HG02870 (cell line): ENCODE data around the gene RAB18.
"Not testable (repeated sequence)": the region's sequence is repeated elsewhere in the genome, so short reads cannot be mapped to it uniquely, and the experiment has no call there.

Experiments used
- ATAC-seq: cut with Tn5 transposase; IDR thresholded peaks from one replicate; pipeline ENCODE4 v1.9.1; 2021; ENCODE audit warnings: mild to moderate bottlenecking, moderate library complexity; ENCODE audit not compliant: unreplicated experiment

RAB18 gene

GRCh38 chr10:27504808-27505460 is 830 bp downstream of the RAB18 start:
- ATAC-seq = no peak

GRCh38 chr10:27505537-27505936 is 1.4 kb downstream of the RAB18 start:
- not testable (repeated sequence) for ATAC-seq

GRCh38 chr10:27506280-27506679 is 2.2 kb downstream of the RAB18 start:
- ATAC-seq = no peak

GRCh38 chr10:27512548-27512947 is 8.4 kb downstream of the RAB18 start:
- ATAC-seq = no peak

GRCh38 chr10:27513451-27514191 is 9.5 kb downstream of the RAB18 start:
- ATAC-seq = no peak

GRCh38 chr10:27514243-27514642 is 10.1 kb downstream of the RAB18 start:
- no peak for ATAC-seq

- no peak for ATAC-seq
Measured at GRCh38 chr10:27518261-27518660, 14.2 kb downstream of the RAB18 start.

DNA sequence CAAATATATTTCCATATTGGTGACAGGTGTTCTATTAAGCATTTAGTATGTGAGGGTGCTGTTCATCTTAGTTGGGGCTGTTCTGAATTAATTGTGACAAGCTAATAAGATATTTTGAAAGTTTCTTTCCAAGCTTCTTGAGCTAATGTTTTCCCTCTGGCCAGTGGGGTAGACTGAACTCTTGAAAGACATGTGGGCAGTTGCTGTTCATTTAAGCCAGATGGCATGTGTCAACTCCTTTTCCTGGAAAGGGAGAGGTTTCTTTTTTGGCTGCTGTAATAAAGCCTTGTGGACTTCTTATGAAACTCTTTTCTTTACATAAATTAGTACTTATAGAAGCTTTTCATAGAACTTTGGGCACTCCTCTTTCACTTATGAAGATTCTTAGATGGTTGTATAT is 21.7 kb downstream of the RAB18 start:
- no peak for ATAC-seq

DNA sequence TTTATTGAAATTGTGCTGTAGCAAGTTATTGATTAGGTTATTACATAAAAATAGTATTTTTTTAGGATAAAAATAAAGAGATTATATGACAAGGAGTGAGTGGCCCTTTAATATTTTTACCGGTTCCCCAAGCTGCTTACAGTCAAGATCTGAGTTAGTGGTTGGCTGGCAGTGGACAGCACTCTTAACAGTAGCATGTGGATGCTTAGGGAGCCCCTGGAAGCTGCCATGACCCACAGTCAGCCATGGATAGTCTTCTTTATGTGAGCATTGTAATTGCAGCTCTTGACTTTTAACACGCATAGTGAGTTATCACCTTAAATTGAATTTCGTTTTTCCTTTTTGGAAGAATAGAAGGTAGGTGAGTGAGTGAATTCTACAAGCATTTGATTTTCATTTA is 22.1 kb downstream of the RAB18 start:
- ATAC-seq = no peak

- ATAC-seq = no peak
Measured at GRCh38 chr10:27527666-27528295, 23.7 kb downstream of the RAB18 start.

GRCh38 chr10:27529010-27529783 is 25.1 kb downstream of the RAB18 start:
- ATAC-seq = no peak

DNA sequence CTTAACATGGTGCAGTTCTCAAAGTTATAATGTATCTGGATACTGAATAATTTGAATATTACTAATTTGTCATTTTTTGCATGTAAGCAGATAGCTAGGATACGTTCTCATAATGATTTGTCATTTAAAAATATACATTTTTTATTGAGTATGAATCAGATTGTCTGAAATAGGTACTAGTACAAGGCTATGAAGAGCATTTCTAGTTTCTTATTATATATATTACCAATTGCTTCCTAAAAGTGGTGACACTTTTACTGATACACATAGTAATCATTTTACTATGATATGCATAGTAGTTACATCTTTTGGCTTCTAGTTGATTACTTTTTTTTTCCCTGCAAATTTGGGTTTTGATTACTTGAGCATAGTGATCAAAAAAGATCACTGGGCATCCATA is 26.4 kb downstream of the RAB18 start:
- ATAC-seq = no peak

DNA sequence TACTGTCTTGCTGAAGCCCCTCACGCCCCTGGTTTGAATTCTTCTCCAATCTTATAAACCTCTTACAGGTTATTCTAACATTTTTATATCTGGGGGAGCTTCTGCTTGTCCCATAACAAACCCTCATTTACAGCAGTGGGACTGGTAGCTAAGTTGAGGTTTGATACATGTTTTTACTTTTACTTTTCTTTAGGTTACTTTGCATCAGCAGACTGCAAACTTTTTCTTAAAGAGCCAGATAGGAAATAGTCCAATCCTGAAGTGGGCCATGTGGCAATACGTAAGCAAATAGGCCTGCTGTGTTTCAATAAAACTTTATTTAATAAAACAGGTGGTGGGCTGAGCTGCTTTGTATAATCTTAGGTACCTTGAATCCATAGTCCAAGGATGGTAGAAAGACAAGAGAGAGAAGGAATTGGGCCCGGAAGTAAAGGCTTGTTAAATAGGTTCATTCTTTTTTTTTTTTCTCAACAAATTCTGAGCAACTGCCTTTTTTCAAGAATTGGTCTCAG is 27.3 kb downstream of the RAB18 start:
- ATAC-seq = no peak

- no peak for ATAC-seq
Measured at GRCh38 chr10:27534161-27534700, 30.1 kb downstream of the RAB18 start.

GRCh38 chr10:27535317-27535716 is 31.2 kb downstream of the RAB18 start:
- no peak for ATAC-seq

GRCh38 chr10:27536437-27536836 is 32.3 kb downstream of the RAB18 start:
- no peak for ATAC-seq

DNA sequence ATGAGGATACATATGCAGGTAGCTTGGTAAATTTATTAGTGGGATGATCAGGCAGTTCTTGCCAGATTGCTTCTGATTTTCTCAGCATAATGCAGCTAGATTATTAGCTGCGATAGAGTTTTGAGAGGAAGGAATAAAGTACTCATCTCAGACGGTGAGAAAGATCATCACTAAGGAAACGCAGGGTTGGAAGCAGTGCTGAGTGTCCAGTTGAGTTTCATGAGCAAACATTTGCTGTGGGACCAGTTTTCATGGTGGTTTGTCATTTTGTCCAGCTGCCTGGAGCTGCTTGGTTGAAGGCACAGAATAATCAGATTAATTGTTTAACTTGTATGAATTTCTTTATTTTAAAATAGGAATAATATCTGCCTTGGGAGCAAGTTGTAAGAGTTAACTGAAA is 33.1 kb downstream of the RAB18 start:
- ATAC-seq = no peak

- no peak for ATAC-seq
Measured at GRCh38 chr10:27537787-27538186, 33.7 kb downstream of the RAB18 start.

DNA sequence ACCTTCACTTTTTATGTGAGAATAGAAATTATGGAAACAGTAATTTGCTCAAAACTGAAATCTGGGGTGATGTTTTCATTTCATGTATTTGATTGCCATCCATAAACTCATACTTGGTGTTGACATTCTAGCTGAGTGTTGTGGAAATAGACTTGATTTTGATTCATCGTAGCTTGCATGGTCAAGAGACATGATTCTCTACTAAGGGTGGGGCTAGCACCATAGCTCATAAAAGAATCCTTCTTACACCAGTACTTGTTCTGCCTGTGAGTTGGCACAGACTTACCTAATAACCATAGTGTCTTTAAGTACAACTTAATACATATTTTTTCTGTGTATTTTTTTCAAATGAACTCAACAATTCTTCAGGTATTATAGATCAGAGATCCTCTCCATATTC is 36.6 kb downstream of the RAB18 start:
- ATAC-seq = no peak

GRCh38 chr10:27541796-27542729 is 38.0 kb downstream of the RAB18 start:
- no peak for ATAC-seq
